Neural cell (in vitro differentiated cells): ENCODE results near the gene IGSF21. TPM values are rescaled to one million over a fixed set of nuclear protein-coding genes. Genes with fewer than 3 reads are reported as not detected.

ENCODE experiments used
- H2AFZ ChIP-seq: fragments of 200-600, 300-800 bp; sonication (generic), shearing (Covaris generic); 2 replicates; pipeline ENCODE4 v1.6.0; 2014; ENCODE audit warnings: low read depth, mild to moderate bottlenecking, antibody characterized with exemption, low read length, moderate library complexity
- H3F3A ChIP-seq: fragments of 200-600 bp; shearing (Covaris generic); 2 replicates; pipeline ENCODE4 v1.6.1; 2016; ENCODE audit warnings: mild to moderate bottlenecking, moderate library complexity, mixed read lengths, antibody characterized with exemption, low read length; ENCODE audit not compliant: insufficient read depth, poor library complexity, severe bottlenecking
- H3K27ac ChIP-seq: fragments of 200-600, 300-800 bp; sonication (generic), shearing (Covaris generic); 2 replicates; pipeline ENCODE4 v1.5.1; 2014; ENCODE audit warnings: mild to moderate bottlenecking, low read length, moderate library complexity
- H3K27me3 ChIP-seq: fragments of 300-800, 200-600 bp; sonication (generic), shearing (Covaris generic); 2 replicates; pipeline ENCODE4 v1.6.0; 2014; ENCODE audit warnings: mild to moderate bottlenecking, low read depth, low read length, moderate library complexity; ENCODE audit not compliant: insufficient read depth
- H3K36me3 ChIP-seq: fragments of 300-800, 200-600 bp; sonication (generic), shearing (Covaris generic); 2 replicates; pipeline ENCODE4 v1.5.1; 2014; ENCODE audit warnings: mild to moderate bottlenecking, antibody characterized with exemption, low read length, moderate library complexity; ENCODE audit not compliant: insufficient read depth
- H3K4me2 ChIP-seq: fragments of 300-800, 200-600 bp; sonication (generic), shearing (Covaris generic); 2 replicates; pipeline ENCODE4 v1.6.0; 2014; ENCODE audit warnings: mild to moderate bottlenecking, low read length
- H3K4me3 ChIP-seq: fragments of 300-800, 200-600 bp; sonication (generic), shearing (Covaris generic); 2 replicates; pipeline ENCODE4 v1.5.1; 2014; ENCODE audit warnings: mild to moderate bottlenecking, low read length, moderate library complexity
- H3K79me2 ChIP-seq: fragments of 200-600 bp; shearing (Covaris generic); replicated peaks from 2 replicates; pipeline ENCODE4 v1.6.0; 2014; ENCODE audit warnings: mild to moderate bottlenecking, low read length, moderate library complexity; ENCODE audit not compliant: insufficient read depth
- H3K9ac ChIP-seq: fragments of 300-800, 200-600 bp; sonication (generic), shearing (Covaris generic); 2 replicates; pipeline ENCODE4 v1.6.1; 2016; ENCODE audit warnings: mild to moderate bottlenecking, low read length, mixed read lengths
- H3K9me2 ChIP-seq: fragments of 200-600 bp; shearing (Covaris generic); 2 replicates; pipeline ENCODE4 v1.6.1; 2016; ENCODE audit warnings: mild to moderate bottlenecking, low read length, mixed read lengths; ENCODE audit not compliant: insufficient read depth
- H3K9me3 ChIP-seq: fragments of 200-600, 300-800 bp; sonication (generic), shearing (Covaris generic); 2 replicates; pipeline ENCODE4 v1.6.1; 2016; ENCODE audit warnings: mild to moderate bottlenecking, mixed run types, low read length, moderate library complexity, mixed read lengths
- H4K20me1 ChIP-seq: fragments of 200-600 bp; shearing (Covaris generic); 2 replicates; pipeline ENCODE4 v1.6.1; 2016; ENCODE audit warnings: mild to moderate bottlenecking, mixed run types; ENCODE audit not compliant: insufficient read depth
- EP300 ChIP-seq: fragments of 450-650 bp; conservative IDR thresholded peaks from 2 replicates; pipeline ENCODE4 v1.6.1; 2014; ENCODE audit warnings: antibody characterized with exemption, mild to moderate bottlenecking, moderate library complexity; ENCODE audit not compliant: poor library complexity, severe bottlenecking
- EZH2 ChIP-seq: fragments of 200-600, 300-800 bp; shearing (Covaris generic), sonication (generic); IDR thresholded peaks from 2 replicates; pipeline ENCODE4 v1.6.1; 2014; ENCODE audit warnings: antibody characterized with exemption, low read length, borderline replicate concordance, mild to moderate bottlenecking; ENCODE audit not compliant: insufficient read depth, poor library complexity, severe bottlenecking
- MXI1 ChIP-seq: fragments of 450-650 bp; conservative IDR thresholded peaks from 2 replicates; pipeline ENCODE4 v1.6.1; 2014; ENCODE audit warnings: antibody characterized with exemption, mild to moderate bottlenecking; ENCODE audit not compliant: poor library complexity, severe bottlenecking
- POLR2AphosphoS5 ChIP-seq: IDR thresholded peaks from 2 replicates; pipeline ENCODE4 v1.6.1; 2012
- RAD21 ChIP-seq: fragments of 450-650 bp; conservative IDR thresholded peaks from 2 replicates; pipeline ENCODE4 v1.6.1; 2014; ENCODE audit warnings: antibody characterized with exemption, mild to moderate bottlenecking, moderate library complexity
- SMC3 ChIP-seq: fragments of 450-650 bp; conservative IDR thresholded peaks from 2 replicates; pipeline ENCODE4 v1.6.1; 2014; ENCODE audit warnings: antibody characterized with exemption, mild to moderate bottlenecking, moderate library complexity; ENCODE audit not compliant: poor library complexity
- TAF1 ChIP-seq: IDR thresholded peaks from 2 replicates; pipeline ENCODE4 v1.6.1; 2012; ENCODE audit warnings: low read depth
- polyA plus RNA-seq: library from polyadenylated mRNA; depleted of rRNA; stranded (reverse); fragments of >200 nt; gene quantifications from 2 replicates; pipeline ENCODE4 v1.2.3, GENCODE V29; 2014
- TF ChIP-seq, protein P1 (sequence below): fragments of 450-650 bp; IDR thresholded peaks from 2 replicates; pipeline ENCODE4 v1.5.1; 2014; ENCODE audit warnings: antibody characterized with exemption, mild to moderate bottlenecking, moderate library complexity; ENCODE audit not compliant: poor library complexity, severe bottlenecking
- TF ChIP-seq, protein P2 (sequence below): IDR thresholded peaks from 2 replicates; pipeline ENCODE4 v1.6.1; 2012; ENCODE audit warnings: borderline replicate concordance

The IGSF21 gene
- polyA plus RNA-seq, 1 donor from 2014 or later: 2.4 TPM

DNA sequence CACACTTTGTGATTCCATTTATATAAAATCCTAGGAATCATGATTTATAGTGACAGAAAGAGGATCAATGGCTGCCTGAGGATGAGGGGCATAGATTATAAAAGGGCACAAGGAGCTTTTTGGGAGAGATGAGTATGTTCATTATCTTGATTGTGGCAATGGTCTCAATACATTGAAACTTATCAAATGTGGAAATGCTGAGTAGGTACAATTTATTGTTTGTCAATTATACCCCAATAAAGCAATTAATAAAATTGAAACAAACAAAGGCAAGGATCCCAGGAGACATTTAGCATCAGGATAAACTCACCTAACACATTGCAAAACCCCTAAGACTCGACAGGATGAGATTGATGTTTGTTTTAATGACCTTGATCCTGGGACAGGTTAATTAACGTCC is 220.1 kb downstream of the IGSF21 start:
- no peak for TF ChIP-seq EP300
- TF ChIP-seq, protein P1, sequence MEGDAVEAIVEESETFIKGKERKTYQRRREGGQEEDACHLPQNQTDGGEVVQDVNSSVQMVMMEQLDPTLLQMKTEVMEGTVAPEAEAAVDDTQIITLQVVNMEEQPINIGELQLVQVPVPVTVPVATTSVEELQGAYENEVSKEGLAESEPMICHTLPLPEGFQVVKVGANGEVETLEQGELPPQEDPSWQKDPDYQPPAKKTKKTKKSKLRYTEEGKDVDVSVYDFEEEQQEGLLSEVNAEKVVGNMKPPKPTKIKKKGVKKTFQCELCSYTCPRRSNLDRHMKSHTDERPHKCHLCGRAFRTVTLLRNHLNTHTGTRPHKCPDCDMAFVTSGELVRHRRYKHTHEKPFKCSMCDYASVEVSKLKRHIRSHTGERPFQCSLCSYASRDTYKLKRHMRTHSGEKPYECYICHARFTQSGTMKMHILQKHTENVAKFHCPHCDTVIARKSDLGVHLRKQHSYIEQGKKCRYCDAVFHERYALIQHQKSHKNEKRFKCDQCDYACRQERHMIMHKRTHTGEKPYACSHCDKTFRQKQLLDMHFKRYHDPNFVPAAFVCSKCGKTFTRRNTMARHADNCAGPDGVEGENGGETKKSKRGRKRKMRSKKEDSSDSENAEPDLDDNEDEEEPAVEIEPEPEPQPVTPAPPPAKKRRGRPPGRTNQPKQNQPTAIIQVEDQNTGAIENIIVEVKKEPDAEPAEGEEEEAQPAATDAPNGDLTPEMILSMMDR: no peak
- TF ChIP-seq POLR2AphosphoS5: no peak
- no peaks in the 10 kb centered on the region for H4K20me1 ChIP-seq
- no peaks in the 10 kb centered on the region for H3K79me2 ChIP-seq
- no peak overlapping the region for H3K9ac ChIP-seq
- H3K27me3 ChIP-seq: no peaks in the 10 kb centered on the region
- H3K4me3 ChIP-seq: no peak overlapping the region
- H3F3A ChIP-seq: no peaks in the 10 kb centered on the region
- H3K9me2 ChIP-seq: no peaks in the 10 kb centered on the region
- no peak overlapping the region for H3K4me2 ChIP-seq
- H3K9me3 ChIP-seq: no peaks in the 10 kb centered on the region
- H3K36me3 ChIP-seq: no peaks in the 10 kb centered on the region
- no peak overlapping the region for H2AFZ ChIP-seq
- H3K27ac ChIP-seq: no peak overlapping the region

DNA sequence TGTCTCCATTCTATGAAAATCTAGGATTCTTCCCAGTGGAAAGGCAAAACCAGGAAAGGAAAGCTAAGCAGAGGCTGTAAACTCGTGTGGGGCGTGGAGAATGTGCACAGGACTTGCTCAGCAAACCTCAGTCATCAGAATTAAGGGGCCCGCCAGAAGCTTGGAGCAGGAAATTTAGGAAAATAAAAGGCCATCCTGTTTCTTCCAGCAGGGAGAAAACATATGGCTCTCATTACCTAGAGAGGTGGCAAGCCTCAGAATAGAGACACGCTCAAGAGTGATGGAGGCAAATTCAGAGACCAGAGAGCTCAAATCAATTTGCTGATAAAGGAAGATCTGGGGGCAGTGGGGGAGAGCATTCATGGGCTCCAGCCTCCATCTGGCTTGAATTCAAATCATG is 221.2 kb downstream of the IGSF21 start:
- Histone ChIP-seq H3K79me2 (no peaks in the 10 kb centered on the region), H3F3A (no peaks in the 10 kb centered on the region), H2AFZ (no peak overlapping the region), H3K4me2 (no peak overlapping the region), H4K20me1 (no peaks in the 10 kb centered on the region), H3K27ac (no peak overlapping the region), H3K4me3 (no peak overlapping the region), H3K9ac (no peak overlapping the region), H3K27me3 (no peaks in the 10 kb centered on the region), H3K9me2 (no peaks in the 10 kb centered on the region), H3K9me3 (no peaks in the 10 kb centered on the region), H3K36me3 (no peaks in the 10 kb centered on the region)
- no peak for TF ChIP-seq SMC3
- no peak for TF ChIP-seq EZH2
- no peak for TF ChIP-seq EP300
- no peak for TF ChIP-seq MXI1
- no peak for TF ChIP-seq TAF1
- no peak for TF ChIP-seq RAD21
- TF ChIP-seq POLR2AphosphoS5: no peak
- TF ChIP-seq, protein P2, sequence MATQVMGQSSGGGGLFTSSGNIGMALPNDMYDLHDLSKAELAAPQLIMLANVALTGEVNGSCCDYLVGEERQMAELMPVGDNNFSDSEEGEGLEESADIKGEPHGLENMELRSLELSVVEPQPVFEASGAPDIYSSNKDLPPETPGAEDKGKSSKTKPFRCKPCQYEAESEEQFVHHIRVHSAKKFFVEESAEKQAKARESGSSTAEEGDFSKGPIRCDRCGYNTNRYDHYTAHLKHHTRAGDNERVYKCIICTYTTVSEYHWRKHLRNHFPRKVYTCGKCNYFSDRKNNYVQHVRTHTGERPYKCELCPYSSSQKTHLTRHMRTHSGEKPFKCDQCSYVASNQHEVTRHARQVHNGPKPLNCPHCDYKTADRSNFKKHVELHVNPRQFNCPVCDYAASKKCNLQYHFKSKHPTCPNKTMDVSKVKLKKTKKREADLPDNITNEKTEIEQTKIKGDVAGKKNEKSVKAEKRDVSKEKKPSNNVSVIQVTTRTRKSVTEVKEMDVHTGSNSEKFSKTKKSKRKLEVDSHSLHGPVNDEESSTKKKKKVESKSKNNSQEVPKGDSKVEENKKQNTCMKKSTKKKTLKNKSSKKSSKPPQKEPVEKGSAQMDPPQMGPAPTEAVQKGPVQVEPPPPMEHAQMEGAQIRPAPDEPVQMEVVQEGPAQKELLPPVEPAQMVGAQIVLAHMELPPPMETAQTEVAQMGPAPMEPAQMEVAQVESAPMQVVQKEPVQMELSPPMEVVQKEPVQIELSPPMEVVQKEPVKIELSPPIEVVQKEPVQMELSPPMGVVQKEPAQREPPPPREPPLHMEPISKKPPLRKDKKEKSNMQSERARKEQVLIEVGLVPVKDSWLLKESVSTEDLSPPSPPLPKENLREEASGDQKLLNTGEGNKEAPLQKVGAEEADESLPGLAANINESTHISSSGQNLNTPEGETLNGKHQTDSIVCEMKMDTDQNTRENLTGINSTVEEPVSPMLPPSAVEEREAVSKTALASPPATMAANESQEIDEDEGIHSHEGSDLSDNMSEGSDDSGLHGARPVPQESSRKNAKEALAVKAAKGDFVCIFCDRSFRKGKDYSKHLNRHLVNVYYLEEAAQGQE: no peak
